CD4-positive, alpha-beta T cell treated with Interleukin-15 for 4 hours (primary cell): ENCODE results near the gene WDFY2.
"Not testable (repeated sequence)": the region's sequence is repeated elsewhere in the genome, so short reads cannot be mapped to it uniquely, and the experiment has no call there.

ENCODE experiments used
- DNase-seq: peaks from one replicate; pipeline ENCODE4 v3.0.0-alpha.2; 2020; ENCODE audit warnings: low spot score

WDFY2 gene

GRCh38 chr13:51632591-51633362 is 48.5 kb downstream of the WDFY2 start:
- DNase-seq = no peak

GRCh38 chr13:51635137-51635878 is 51.0 kb downstream of the WDFY2 start:
- DNase-seq = no peak

GRCh38 chr13:51636349-51636890 is 52.2 kb downstream of the WDFY2 start:
- DNase-seq = no peak

- DNase-seq = no peak
These were observed 53.6 kb downstream of the WDFY2 start for GRCh38 chr13:51637852-51638215.

GRCh38 chr13:51638216-51638871 is 54.1 kb downstream of the WDFY2 start:
- no peak for DNase-seq

GRCh38 chr13:51639171-51639570 is 54.9 kb downstream of the WDFY2 start:
- no peak for DNase-seq

- not testable (repeated sequence) for DNase-seq
These were observed 56.4 kb downstream of the WDFY2 start for GRCh38 chr13:51640696-51641095.

GRCh38 chr13:51643105-51643881 is 59.0 kb downstream of the WDFY2 start:
- DNase-seq = no peak

- DNase-seq = no peak
These were observed 59.6 kb downstream of the WDFY2 start for GRCh38 chr13:51643882-51644281.

- DNase-seq = peak; percentile 31
These were observed 60.4 kb downstream of the WDFY2 start for GRCh38 chr13:51644654-51645053.

- peak; percentile 76 for DNase-seq
These were observed 60.9 kb downstream of the WDFY2 start for GRCh38 chr13:51645154-51645650.

GRCh38 chr13:51645761-51646670 is 61.8 kb downstream of the WDFY2 start:
- DNase-seq = peak; percentile 35

- DNase-seq = no peak
These were observed 62.8 kb downstream of the WDFY2 start for GRCh38 chr13:51647067-51647466.

GRCh38 chr13:51652193-51652592 is 67.9 kb downstream of the WDFY2 start:
- DNase-seq = not testable (repeated sequence)

- no peak for DNase-seq
These were observed 75.2 kb downstream of the WDFY2 start for GRCh38 chr13:51659276-51660127.

GRCh38 chr13:51660813-51661212 is 76.6 kb downstream of the WDFY2 start:
- DNase-seq = no peak

GRCh38 chr13:51663973-51664957 is 80.0 kb downstream of the WDFY2 start:
- DNase-seq = no peak

GRCh38 chr13:51665456-51665855 is 81.2 kb downstream of the WDFY2 start:
- no peak for DNase-seq
